ENCODE measurements around the gene SOD2. TPM values are rescaled to one million over a fixed set of nuclear protein-coding genes. Genes with fewer than 3 reads are reported as not detected.

SOD2 gene
- total and polyA plus RNA-seq, 2 of the 13 experiments (the other 11 are each of a cell fraction or from before 2014, with no cell fraction given), result 304 to 309 TPM

GRCh38 chr6:159727717-159728445, 34.8 kb upstream of the SOD2 start (continued):
- TF ChIP-seq, protein P1, sequence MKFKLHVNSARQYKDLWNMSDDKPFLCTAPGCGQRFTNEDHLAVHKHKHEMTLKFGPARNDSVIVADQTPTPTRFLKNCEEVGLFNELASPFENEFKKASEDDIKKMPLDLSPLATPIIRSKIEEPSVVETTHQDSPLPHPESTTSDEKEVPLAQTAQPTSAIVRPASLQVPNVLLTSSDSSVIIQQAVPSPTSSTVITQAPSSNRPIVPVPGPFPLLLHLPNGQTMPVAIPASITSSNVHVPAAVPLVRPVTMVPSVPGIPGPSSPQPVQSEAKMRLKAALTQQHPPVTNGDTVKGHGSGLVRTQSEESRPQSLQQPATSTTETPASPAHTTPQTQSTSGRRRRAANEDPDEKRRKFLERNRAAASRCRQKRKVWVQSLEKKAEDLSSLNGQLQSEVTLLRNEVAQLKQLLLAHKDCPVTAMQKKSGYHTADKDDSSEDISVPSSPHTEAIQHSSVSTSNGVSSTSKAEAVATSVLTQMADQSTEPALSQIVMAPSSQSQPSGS (CRISPR knock-in tag; IDR thresholded peaks at IDR 0.05), result no peak
- TF ChIP-seq THAP9 (CRISPR knock-in tag; IDR thresholded peaks at IDR 0.05; ENCODE audit: borderline replicate concordance) (no peak), SUZ12 (IDR thresholded peaks at IDR 0.05; ENCODE audit: low read depth, low read length) (no peak), HOXA3 (CRISPR knock-in tag; IDR thresholded peaks at IDR 0.05) (no peak), ZSCAN21 (CRISPR knock-in tag; IDR thresholded peaks at IDR 0.05; ENCODE audit: borderline replicate concordance) (peak; percentile 3; the same call in 1 of the 2 replicates), AHR (CRISPR knock-in tag; IDR thresholded peaks at IDR 0.05) (0 out of 2 replicates have a peak, but pooled peaks have one; percentile 32), TBP (CRISPR knock-in tag; IDR thresholded peaks at IDR 0.05) (no peak), ZNF30 (CRISPR knock-in tag; IDR thresholded peaks at IDR 0.05) (no peak), GRHL1 (CRISPR knock-in tag; conservative IDR thresholded peaks at IDR 0.05) (no peak), ZNF441 (CRISPR knock-in tag; IDR thresholded peaks at IDR 0.05; ENCODE audit: borderline replicate concordance) (peak; percentile 47; the same call in 1 of the 2 replicates), POLR2AphosphoS5 (IDR thresholded peaks at IDR 0.05; ENCODE audit: low read depth, low read length) (no peak), IKZF4 (CRISPR knock-in tag; IDR thresholded peaks at IDR 0.05; ENCODE audit: borderline replicate concordance, low read depth, not compliant biosample characterization) (peak; percentile 26), KDM5B (CRISPR knock-in tag; IDR thresholded peaks at IDR 0.05; ENCODE audit: borderline replicate concordance) (0 out of 2 replicates have a peak, but pooled peaks have one; percentile 4), ZNF710 (CRISPR knock-in tag; IDR thresholded peaks at IDR 0.05; ENCODE audit: borderline replicate concordance) (no peak), IRF2 (CRISPR knock-in tag; IDR thresholded peaks at IDR 0.05) (no peak), IRX3 (CRISPR knock-in tag; IDR thresholded peaks at IDR 0.05; ENCODE audit: borderline replicate concordance, low read depth) (no peak; the same call in 1 of the 2 replicates), USF2 (IDR thresholded peaks at IDR 0.05; ENCODE audit: low read depth, low read length) (no peak), USF2 (CRISPR knock-in tag; IDR thresholded peaks at IDR 0.05; ENCODE audit: borderline replicate concordance) (no peak), BRD4 (CRISPR knock-in tag; IDR thresholded peaks at IDR 0.05) (peak; percentile 30; the same call in 1 of the 2 replicates)
